OCI-LY3 (cell line): ENCODE measurements around the gene MCRIP2.

ENCODE experiments used
- CTCF ChIP-seq: fragments of 200-600, 300-600 bp; sonication (generic); IDR thresholded peaks from 2 replicates; pipeline ENCODE4 v1.5.1; 2014; ENCODE audit warnings: antibody characterized with exemption, low read length, low read depth
- EZH2phosphoT487 ChIP-seq: fragments of 200-600 bp; shearing (Covaris generic); IDR thresholded peaks from 2 replicates; pipeline ENCODE4 v1.6.1; 2018; ENCODE audit warnings: antibody characterized with exemption, mixed run types, low read depth

GRCh38 chr16:693364-693763, 51.7 kb downstream of the MCRIP2 start:
- TF ChIP-seq CTCF (no peak), EZH2phosphoT487 (no peak)
